Neural progenitor cell (in vitro differentiated cells): ENCODE measurements around the gene ZDHHC22. TPM values are rescaled to one million over a fixed set of nuclear protein-coding genes. Genes with fewer than 3 reads are reported as not detected.

Experiments used
- DNase-seq: peaks from one replicate; pipeline ENCODE4 v3.0.0-alpha.2; 2016; ENCODE audit warnings: low spot score
- H2AFZ ChIP-seq: fragments of 200-600 bp; sonication (generic); replicated peaks from 2 replicates; pipeline ENCODE4 v1.6.1; 2016; ENCODE audit warnings: antibody characterized with exemption
- H3F3A ChIP-seq: fragments of 200-600 bp; sonication (generic); 2 replicates; pipeline ENCODE4 v1.6.1; 2016; ENCODE audit warnings: antibody characterized with exemption, low read depth
- H3K27ac ChIP-seq: fragments of 200-600 bp; sonication (generic); 2 replicates; pipeline ENCODE4 v1.5.1; 2016; ENCODE audit warnings: mild to moderate bottlenecking
- H3K27me3 ChIP-seq: fragments of 200-600 bp; sonication (generic); 2 replicates; pipeline ENCODE4 v1.6.1; 2016; ENCODE audit warnings: mild to moderate bottlenecking, moderate library complexity
- H3K36me3 ChIP-seq: fragments of 200-600 bp; sonication (generic); 2 replicates; pipeline ENCODE4 v1.5.1; 2016
- H3K4me1 ChIP-seq: fragments of 200-600 bp; sonication (generic); 2 replicates; pipeline ENCODE4 v1.6.1; 2016; ENCODE audit warnings: mixed run types
- H3K4me2 ChIP-seq: fragments of 200-600 bp; sonication (generic); 2 replicates; pipeline ENCODE4 v1.6.1; 2016
- H3K4me3 ChIP-seq: fragments of 200-600 bp; sonication (generic); 2 replicates; pipeline ENCODE4 v1.5.1; 2016
- H3K79me2 ChIP-seq: fragments of 200-600 bp; sonication (generic); 2 replicates; pipeline ENCODE4 v1.6.1; 2016; ENCODE audit warnings: low read depth
- H3K9ac ChIP-seq: fragments of 200-600 bp; sonication (generic); 2 replicates; pipeline ENCODE4 v1.6.1; 2016
- H3K9me3 ChIP-seq: fragments of 200-600 bp; sonication (generic); 2 replicates; pipeline ENCODE4 v1.5.1; 2016; ENCODE audit warnings: low read depth
- H4K20me1 ChIP-seq: fragments of 200-600 bp; sonication (generic); 2 replicates; pipeline ENCODE4 v1.6.1; 2016; ENCODE audit warnings: low read depth
- H3K27ac Mint-ChIP-seq: 3 replicates; pipeline ENCODE4 v1.8.0; 2021; ENCODE audit warnings: mixed read lengths
- H3K27me3 Mint-ChIP-seq: 2 replicates; pipeline ENCODE4 v1.8.0; 2022; ENCODE audit warnings: low read depth, mild to moderate bottlenecking, inconsistent platforms, moderate library complexity, mixed read lengths; ENCODE audit not compliant: insufficient read depth
- H3K36me3 Mint-ChIP-seq: 3 replicates; pipeline ENCODE4 v1.8.0; 2021; ENCODE audit warnings: mixed read lengths
- H3K4me1 Mint-ChIP-seq: 3 replicates; pipeline ENCODE4 v1.8.0; 2021; ENCODE audit warnings: mixed read lengths
- H3K4me3 Mint-ChIP-seq: 3 replicates; pipeline ENCODE4 v1.8.0; 2021; ENCODE audit warnings: mild to moderate bottlenecking, moderate library complexity, mixed read lengths
- H3K9me3 Mint-ChIP-seq: 3 replicates; pipeline ENCODE4 v1.8.0; 2020; ENCODE audit warnings: mixed read lengths
- CTCF ChIP-seq: fragments of 200-600 bp; sonication (generic); IDR thresholded peaks from 2 replicates; pipeline ENCODE4 v1.5.1; 2017; ENCODE audit warnings: antibody characterized with exemption, mild to moderate bottlenecking
- EZH2 ChIP-seq: fragments of 200-600 bp; sonication (generic); IDR thresholded peaks from 2 replicates; pipeline ENCODE4 v1.6.1; 2017; ENCODE audit warnings: antibody characterized with exemption, mild to moderate bottlenecking, moderate library complexity
- EZH2phosphoT487 ChIP-seq: fragments of 200-600 bp; sonication (generic); IDR thresholded peaks from 2 replicates; pipeline ENCODE4 v1.6.1; 2017; ENCODE audit warnings: antibody characterized with exemption
- total RNA-seq: library from RNA; depleted of rRNA; stranded (reverse); fragments of >200 nt; gene quantifications from 2 replicates; pipeline ENCODE4 v1.2.3, GENCODE V29; 2015; ENCODE audit warnings: low replicate concordance

ZDHHC22 gene
- total RNA-seq, 1 donor from 2014 or later, result 0.07 TPM

- H4K20me1 ChIP-seq, result no peaks in the 10 kb centered on the region
- peaks cover 4% of the 10 kb centered on the region for H3K36me3 Mint-ChIP-seq
- H3K9ac ChIP-seq, result no peak overlapping the region
- H3K4me3 Mint-ChIP-seq, result no peak overlapping the region
- H3K36me3 ChIP-seq, result no peaks in the 10 kb centered on the region
- no peak for DNase-seq
- H3K27me3 ChIP-seq, result no peaks in the 10 kb centered on the region
- peak overlapping the region; percentile 62 for H3K27ac Mint-ChIP-seq
- no peak for TF ChIP-seq EZH2phosphoT487
- TF ChIP-seq CTCF, result no peak
- TF ChIP-seq EZH2, result no peak
- no peak overlapping the region for H2AFZ ChIP-seq
- H3K27me3 Mint-ChIP-seq, result no peaks in the 10 kb centered on the region
- H3K79me2 ChIP-seq, result no peaks in the 10 kb centered on the region
- H3K4me2 ChIP-seq, result no peak overlapping the region
- H3F3A ChIP-seq, result peaks cover 28% of the 10 kb centered on the region
- H3K4me3 ChIP-seq, result no peak overlapping the region
- H3K4me1 Mint-ChIP-seq, result peaks cover 43% of the 10 kb centered on the region
- peaks cover 18% of the 10 kb centered on the region for H3K9me3 Mint-ChIP-seq
- H3K4me1 ChIP-seq, result peaks cover 45% of the 10 kb centered on the region
- no peaks in the 10 kb centered on the region for H3K9me3 ChIP-seq
- no peak overlapping the region for H3K27ac ChIP-seq
Observed at GRCh38 chr14:77087631-77088030, 54.0 kb downstream of the ZDHHC22 start.

GRCh38 chr14:77086951-77087350 is 54.6 kb downstream of the ZDHHC22 start:
- Histone ChIP-seq H3K36me3 (no peaks in the 10 kb centered on the region), H4K20me1 (no peaks in the 10 kb centered on the region), H3K4me1 (peaks cover 49% of the 10 kb centered on the region), H3F3A (peaks cover 28% of the 10 kb centered on the region), H2AFZ (no peak overlapping the region), H3K27ac (no peak overlapping the region), H3K4me2 (no peak overlapping the region), H3K4me3 (no peak overlapping the region), H3K9me3 (no peaks in the 10 kb centered on the region), H3K9ac (no peak overlapping the region), H3K79me2 (no peaks in the 10 kb centered on the region), H3K27me3 (no peaks in the 10 kb centered on the region)
- H3K27me3 Mint-ChIP-seq, result no peaks in the 10 kb centered on the region
- no peak for TF ChIP-seq EZH2
- TF ChIP-seq EZH2phosphoT487, result no peak
- no peak for TF ChIP-seq CTCF
- H3K9me3 Mint-ChIP-seq, result peaks cover 18% of the 10 kb centered on the region
- peaks cover 46% of the 10 kb centered on the region for H3K4me1 Mint-ChIP-seq
- peak overlapping the region; percentile 96 for H3K27ac Mint-ChIP-seq
- no peak for DNase-seq
- no peak overlapping the region for H3K4me3 Mint-ChIP-seq
- peaks cover 4% of the 10 kb centered on the region for H3K36me3 Mint-ChIP-seq

- H3K9ac ChIP-seq, result no peak overlapping the region
Observed at GRCh38 chr14:77086017-77086727, 55.4 kb downstream of the ZDHHC22 start.

More at GRCh38 chr14:77086017-77086727, 55.4 kb downstream of the ZDHHC22 start:
- Histone ChIP-seq H3K4me2 (peak overlapping the region; percentile 61), H3K9me3 (no peaks in the 10 kb centered on the region), H3K4me3 (no peak overlapping the region), H3K79me2 (no peaks in the 10 kb centered on the region), H3K36me3 (no peaks in the 10 kb centered on the region), H3F3A (peaks cover 28% of the 10 kb centered on the region), H3K27me3 (no peaks in the 10 kb centered on the region), H3K4me1 (peaks cover 49% of the 10 kb centered on the region), H3K27ac (peak overlapping the region; percentile 89), H2AFZ (no peak overlapping the region), H4K20me1 (no peaks in the 10 kb centered on the region)
- Mint-ChIP-seq H3K9me3 (peaks cover 14% of the 10 kb centered on the region), H3K36me3 (no peaks in the 10 kb centered on the region), H3K4me3 (peak overlapping the region; percentile 33), H3K4me1 (peaks cover 46% of the 10 kb centered on the region), H3K27me3 (no peaks in the 10 kb centered on the region), H3K27ac (peak overlapping the region; percentile 96)
- no peak for TF ChIP-seq EZH2
- TF ChIP-seq EZH2phosphoT487, result no peak
- TF ChIP-seq CTCF, result no peak
- peak; percentile 62 for DNase-seq
